Ureter (tissue), 1 donor: ENCODE data around the gene GLI2. TPM values are rescaled to one million over a fixed set of nuclear protein-coding genes. Genes with fewer than 3 reads are reported as not detected.
A peak's percentile ranks its signal among the peaks of the same experiment; 100 is the strongest.

Source experiments
- DNase-seq: peaks from one replicate; pipeline ENCODE4 v3.0.0-alpha.2; 2020; ENCODE audit warnings: low spot score
- total RNA-seq: library from RNA; stranded (reverse); gene quantifications from one replicate; pipeline ENCODE4 v1.2.4, GENCODE V29; 2023
- donor health status: DM: yes; HTN: yes; CAD: no.

Gene GLI2
- total RNA-seq = 9.8 TPM

DNA sequence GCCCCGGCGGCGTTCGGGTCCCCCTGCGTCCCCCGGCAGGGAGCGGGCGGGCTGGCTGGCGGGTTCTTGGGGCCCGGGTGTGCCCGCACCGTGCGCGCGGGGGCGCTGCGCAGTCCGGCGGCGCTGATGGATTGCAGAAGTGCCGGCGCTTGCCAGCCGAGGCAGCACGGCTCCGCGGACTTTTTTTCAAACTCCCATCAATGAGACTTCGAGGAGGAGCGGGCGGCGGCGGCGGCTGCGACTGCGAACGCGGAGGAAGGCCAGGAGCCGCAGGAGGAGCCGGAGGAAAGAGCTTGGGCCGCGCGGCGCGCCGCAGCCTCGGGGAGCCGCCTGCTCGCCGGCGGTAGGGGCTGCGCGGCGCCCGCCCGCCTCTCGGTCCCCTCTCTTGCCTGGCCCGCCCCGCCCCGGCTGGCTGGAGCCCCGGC lies at the start of gene GLI2:
GLI2 (plus strand) TSS at position 123 of the 425 bp plus-strand sequence. CDS start 61,453 bp downstream, outside the sequence.
- DNase-seq = peak; percentile 81

DNA sequence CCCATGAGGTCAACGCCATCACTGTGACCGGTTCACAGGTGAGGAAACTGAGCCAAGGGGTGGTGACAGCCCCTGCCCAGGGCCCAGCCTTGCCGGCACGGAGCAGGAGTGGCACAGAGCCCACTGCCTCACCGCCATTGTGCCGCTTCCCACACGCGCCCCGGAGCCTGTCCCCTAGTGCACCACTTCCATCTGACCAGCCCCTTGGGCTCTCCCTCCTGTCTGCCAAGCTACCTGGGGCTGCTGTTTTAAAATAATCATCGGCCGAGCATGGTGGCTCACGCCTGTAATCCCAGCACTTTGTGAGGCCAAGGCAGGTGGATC lies 49.7 kb upstream of the GLI2 start:
- DNase-seq = no peak

DNA sequence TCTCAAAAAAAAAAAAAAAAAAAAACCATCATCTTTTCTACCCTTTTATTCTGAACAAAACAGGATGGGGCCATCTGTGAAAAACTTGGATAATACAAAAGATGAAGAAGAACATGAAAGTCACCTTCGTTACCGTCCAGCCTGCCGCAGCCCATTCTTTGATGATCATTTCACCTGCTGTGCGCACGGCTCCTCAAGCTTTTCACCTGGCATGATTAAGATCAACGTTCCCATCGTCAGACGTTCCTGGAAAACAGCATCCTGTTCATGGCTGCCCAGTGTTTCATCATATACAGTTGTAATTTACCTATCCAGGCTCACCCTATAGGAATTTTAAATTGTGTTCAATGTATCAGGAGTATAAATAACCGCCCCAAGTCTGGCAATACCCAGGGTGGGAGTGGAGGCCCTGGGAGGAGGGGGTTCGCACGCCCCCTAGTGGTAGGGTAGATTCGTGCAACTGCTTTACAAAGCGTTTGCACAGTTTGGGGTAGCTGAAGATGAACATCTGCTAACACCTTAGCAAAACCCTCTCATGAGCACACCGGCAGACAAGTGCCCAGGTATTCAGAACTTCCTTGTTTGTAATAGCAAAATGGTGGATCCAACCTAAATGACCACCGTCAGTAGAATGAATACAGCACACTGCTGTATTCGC lies 49.0 kb upstream of the GLI2 start:
- no peak for DNase-seq

GRCh38 chr2:120687210-120687609 lies 48.5 kb upstream of the GLI2 start:
- no peak for DNase-seq

DNA sequence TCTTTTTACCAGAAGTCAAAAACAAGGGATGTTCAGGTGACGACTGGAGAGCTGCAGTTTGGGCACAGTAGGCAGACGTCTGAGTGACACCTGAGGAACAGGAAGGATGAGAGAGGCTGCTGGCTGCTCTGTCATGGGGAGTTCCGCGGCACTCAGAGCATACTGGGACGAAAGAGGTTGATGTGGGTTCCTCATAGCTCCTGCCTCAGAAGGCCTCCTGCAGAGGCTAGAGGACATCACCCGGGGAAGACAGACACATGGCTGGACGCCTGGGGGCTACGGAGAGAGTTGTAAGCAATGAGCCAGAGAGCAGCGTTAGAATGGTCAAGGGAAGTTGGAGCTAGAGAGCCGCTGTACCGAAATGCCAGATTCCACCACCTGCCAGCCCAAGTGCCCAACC lies 45.1 kb upstream of the GLI2 start:
- no peak for DNase-seq

DNA sequence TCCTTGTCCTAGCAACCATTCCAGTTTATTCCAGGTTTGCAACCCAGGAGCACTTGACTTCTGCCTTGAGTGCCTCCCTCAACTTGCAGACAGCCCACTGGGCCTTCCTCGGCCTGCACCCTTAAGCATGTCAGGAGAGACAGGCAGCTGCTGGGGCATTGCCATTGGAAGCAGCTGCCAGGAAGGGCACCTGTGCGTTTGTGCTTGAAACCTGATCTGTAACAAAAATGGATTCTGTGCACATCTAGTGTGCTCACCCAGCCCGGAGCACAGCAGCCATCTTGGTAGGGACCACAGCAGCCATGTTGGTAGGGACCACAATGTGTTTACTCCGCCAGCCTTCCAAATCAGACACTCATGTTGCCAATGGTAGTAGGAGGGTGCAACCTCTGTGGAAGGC lies 44.3 kb upstream of the GLI2 start:
- no peak for DNase-seq

DNA sequence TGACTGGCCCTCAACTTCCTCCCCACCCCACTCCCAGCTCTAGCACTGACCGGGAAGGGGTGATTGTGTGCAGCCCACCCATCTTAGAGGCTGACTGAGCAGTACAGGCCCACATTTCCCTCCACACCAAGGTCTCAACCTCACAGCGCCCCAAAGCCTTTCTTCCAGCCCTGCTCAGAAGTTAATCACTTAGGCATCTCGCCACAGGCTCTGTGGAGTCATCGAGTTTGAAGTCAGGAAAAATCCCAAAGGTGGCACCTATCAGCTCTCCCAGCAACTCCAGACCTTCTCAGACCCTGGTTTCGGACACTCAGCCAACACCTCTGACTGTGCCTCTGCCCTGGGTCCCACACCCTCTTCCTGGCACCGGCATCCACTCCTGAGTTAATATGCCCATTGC lies 43.0 kb upstream of the GLI2 start:
- no peak for DNase-seq

DNA sequence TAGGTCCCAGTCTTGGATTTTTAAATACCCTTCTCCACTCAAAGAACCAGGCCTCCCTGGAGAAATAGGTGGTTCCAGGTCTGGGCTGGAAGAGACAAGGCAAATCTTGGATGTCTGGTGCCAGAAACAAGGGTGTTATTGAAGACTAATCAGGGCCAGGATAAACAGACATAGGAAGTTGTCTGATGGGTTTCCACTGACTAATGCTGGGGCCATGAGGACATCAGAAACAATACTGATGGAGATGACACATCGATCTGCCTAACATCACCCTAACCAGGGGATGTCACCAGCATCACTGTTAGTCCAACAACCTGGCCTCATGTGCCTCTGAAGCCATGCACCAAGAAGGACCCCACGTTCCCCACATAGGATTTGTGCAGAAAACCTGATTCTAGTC lies 42.5 kb upstream of the GLI2 start:
- no peak for DNase-seq

DNA sequence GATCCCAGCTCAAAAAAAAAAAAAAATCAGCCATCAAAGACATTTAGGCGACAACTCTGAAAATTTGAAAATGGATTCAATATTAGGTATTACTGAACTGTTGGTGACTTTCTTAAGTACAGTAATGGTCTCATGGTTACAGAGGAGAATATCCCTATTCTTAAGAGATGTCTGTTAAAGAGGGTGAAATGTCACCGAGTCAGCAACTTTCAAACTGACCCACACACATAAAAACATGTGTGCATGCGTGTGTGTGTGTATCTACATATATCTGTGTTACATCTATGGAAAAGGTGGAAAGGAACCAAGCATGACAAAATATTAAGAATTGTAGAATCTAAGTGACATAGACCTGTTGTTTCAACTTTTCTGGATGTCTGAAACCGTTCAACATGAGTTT lies 41.6 kb upstream of the GLI2 start:
- no peak for DNase-seq

DNA sequence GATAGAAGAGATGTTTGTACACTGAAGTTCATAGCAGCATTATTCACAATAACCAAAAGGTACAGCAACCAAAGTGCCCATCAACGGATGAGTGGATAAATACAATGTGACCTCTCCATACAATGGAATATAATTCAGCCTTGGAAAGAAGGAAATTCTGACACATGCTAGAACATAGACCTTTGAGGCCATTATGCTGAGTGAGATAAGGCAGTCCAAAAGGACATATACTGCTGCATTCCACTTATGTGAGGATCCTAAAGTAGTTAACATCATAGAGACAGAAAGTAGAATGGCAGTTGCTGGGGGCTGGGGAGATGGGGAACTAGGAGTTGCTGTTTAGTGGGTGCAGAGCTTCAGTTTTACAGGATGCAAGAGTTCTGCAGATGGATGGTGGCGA lies 38.2 kb upstream of the GLI2 start:
- no peak for DNase-seq

GRCh38 chr2:120699292-120699691 lies 36.4 kb upstream of the GLI2 start:
- no peak for DNase-seq

DNA sequence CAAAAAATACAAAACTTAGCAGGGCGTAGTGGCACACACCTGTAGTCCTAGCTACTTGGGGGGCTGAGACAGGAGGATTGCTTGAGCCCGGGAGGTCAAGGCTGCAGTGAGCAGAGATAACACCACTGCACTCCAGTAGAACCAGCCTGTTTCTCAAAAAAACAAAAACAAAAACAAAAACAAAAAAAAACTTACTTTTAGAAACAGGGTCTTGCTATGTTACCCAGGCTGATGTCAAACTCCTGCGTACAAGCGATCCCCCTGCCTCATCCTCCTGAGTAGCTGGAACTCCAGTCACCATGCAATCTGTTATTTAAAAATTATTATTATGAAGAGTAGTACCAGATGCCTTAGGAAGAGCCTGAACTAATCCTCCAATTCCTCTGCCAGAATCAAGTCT lies 35.0 kb upstream of the GLI2 start:
- DNase-seq = no peak

DNA sequence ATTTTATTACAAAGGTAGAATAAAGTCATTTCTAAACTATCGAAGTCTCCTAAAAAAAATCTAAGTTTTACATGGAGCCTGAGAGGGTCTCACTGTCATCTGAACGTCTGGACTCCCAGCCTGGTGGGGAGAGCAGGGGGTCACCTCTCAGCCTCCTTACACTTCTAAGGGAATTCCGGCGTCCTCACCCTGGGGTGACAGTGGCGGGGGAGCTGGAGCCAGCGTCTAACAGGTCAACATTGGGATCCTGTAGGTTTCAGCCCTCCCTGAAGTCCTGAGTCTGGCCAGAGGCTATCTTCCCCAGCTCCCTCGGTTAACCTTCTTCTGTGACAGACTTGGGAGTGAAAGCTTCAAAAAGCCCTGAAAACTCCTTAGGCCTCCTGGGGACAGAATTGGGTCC lies 34.6 kb upstream of the GLI2 start:
- no peak for DNase-seq

DNA sequence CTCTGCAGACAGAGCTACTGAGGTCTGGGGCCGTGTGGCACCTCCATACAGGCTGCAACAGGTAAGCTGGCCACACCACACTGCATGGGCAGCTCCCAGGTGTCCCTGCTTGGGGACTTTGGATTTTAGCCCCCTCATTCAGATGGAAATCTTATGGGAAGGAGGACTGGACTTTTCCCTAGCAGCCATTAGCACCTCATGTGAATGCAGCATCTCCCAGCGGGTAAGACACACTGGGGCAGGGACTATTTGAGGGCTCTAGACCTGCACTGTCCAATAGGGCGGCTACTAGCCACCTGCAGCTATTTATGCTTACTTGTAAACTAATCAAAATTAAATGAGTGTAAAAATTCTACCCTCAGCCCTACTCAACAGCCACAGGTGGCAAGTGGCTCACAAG lies 34.2 kb upstream of the GLI2 start:
- DNase-seq = no peak

DNA sequence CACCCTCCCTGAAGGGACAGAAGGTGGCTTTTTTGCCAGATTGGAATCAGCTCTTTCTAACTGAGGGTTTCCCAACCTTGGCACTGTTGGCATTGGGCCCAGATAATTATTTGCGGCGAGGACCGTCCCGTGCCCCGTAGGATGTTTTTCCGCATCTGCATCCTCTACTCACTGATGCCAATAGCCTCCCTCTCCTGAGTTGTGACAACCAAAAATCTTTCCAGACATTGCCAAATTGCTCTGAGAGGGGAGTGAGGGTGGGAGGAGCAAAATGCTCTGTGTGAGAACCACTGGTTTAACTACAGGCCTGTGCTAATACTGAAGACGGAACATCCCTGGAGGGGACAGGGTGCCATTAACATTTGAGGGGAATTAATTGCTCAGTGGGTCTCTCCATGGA lies 33.6 kb upstream of the GLI2 start:
- DNase-seq = no peak

DNA sequence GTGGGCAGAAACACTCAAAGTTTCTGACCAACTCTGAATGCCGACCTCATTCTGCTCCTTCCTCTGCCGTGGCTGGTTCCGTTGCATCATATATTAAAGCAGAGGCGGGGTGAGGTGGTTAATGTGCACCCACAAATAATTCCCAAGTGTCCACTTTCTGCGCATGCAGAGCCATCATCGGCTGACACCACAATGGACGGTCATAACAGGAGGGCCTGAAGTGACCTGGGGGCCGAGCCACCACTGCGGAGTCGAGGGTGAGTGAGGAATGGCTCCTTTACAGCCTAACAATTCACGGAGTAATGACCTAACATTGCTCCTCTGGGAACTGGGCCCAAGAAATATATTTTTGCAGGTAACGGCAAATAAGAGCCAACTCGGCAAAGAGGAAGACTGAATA lies 32.9 kb upstream of the GLI2 start:
- no peak for DNase-seq

DNA sequence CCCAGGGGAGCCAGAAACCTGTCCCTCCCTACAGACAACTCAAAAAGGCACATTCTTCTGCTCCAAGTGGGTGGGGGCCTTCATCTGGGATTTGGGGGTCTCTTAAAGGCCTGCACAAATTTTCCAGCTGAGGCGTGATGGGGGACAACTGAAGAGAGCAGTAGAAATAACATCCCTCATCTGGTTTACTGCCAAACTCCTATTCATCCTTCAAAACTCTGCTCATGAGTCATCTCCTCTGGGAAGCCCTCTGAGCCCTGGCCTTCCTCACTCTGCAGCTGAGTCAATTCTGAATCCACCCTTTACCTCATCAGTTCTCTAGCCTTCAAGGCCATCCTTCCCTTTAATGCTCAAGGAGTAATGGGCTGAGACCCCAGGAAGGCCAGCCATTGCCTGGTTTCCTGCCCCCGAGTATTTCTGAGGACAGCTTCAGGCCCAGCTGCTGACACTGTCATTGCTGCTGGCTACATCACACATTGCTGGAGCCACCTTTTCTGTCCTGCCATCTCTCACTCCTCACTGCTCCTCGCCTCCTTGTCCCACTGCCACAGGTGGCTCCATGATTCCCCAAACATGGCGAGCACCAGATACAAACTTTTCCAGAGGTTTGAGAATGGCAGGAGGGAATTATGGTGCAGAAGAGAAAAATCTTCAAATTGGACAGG lies 32.2 kb upstream of the GLI2 start:
- DNase-seq = no peak

- no peak for DNase-seq
These were observed 31.0 kb upstream of the GLI2 start for GRCh38 chr2:120704696-120705095.

- no peak for DNase-seq
These were observed 27.9 kb upstream of the GLI2 start for GRCh38 chr2:120707816-120708215.

DNA sequence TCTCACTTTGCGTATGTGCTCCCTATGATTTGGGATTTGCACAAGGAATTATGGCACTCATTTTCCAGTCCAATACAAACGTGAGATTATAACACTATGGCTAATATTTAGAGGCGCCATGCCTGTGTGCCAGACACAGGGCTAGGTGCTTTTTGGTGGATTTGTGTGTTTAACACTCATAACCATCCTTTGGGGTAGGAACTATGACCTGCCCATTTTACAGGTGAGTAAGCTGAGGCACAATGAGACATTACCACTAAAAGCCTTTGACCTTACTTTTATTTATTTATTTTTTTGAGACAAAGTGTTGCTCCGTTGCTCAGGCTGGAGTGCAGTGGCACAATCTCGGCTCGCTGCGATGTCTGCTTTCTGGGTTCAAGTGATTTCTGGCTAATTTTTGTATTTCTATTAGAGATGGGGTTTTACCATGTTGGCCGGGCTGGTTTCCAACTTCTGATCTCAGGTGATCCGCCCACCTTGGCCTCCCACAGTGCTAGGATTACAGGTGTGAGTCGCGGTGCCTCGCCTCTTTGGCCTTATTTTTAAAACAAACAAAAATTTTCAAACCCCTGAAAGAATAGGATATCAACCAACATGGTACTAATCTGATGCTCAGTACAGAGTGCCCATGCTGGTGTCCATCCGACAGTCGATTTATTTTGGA lies 26.6 kb upstream of the GLI2 start:
- no peak for DNase-seq

- no peak for DNase-seq
These were observed 26.0 kb upstream of the GLI2 start for GRCh38 chr2:120709608-120710041.

DNA sequence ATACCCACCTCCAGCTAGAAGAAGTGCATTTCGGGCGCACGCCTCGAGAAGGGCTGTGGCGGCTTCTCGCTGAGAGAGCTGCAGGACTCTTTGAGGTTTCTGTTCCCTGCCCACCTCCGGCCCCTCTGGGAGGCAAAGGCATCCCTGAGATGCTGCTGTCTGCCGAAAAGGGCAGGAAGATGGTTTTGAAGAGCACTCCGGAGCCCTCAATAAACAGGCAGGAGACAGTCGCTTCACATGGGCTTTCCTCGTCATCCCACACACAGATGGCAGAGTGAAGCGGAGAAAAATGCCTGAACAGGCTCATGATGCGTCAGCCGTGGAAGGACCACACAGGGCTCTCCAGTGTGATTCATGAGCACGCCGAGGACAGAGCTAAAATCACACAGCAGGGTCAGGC lies 25.4 kb upstream of the GLI2 start:
- no peak for DNase-seq

GRCh38 chr2:120711694-120712093 lies 24.0 kb upstream of the GLI2 start:
- DNase-seq = no peak
